GM23338 (cell line): ENCODE results near the gene RIMS4.

ENCODE experiments used
- CTCF ChIP-seq, 2 experiments: fragments of 200-600 bp in 1 of 2; sonication (generic) in 1 of 2; conservative IDR thresholded peaks; 2 replicates each; pipeline versions ENCODE4 v1.5.1 to v1.6.1; 2016 to 2017; ENCODE audit warnings: antibody characterized with exemption in 2 of 2, low read depth in 2 of 2, mild to moderate bottlenecking in 2 of 2, moderate library complexity in 1 of 2
- POLR2AphosphoS5 ChIP-seq: IDR thresholded peaks from 2 replicates; pipeline ENCODE4 v1.6.1; 2016; ENCODE audit warnings: antibody characterized with exemption, low read depth

- no peak for TF ChIP-seq CTCF (conservative IDR thresholded peaks at IDR 0.05; ENCODE audit: low read depth in 2 of 2)
- no peak for TF ChIP-seq POLR2AphosphoS5
Observed at GRCh38 chr20:44811150-44811685, 872 bp upstream of the RIMS4 start.
